MM.1S (cell line): ENCODE results near the gene SFXN5.

Experiments used
- DNase-seq: peaks from one replicate; pipeline ENCODE4 v3.0.0-alpha.2; 2015
- H2AFZ ChIP-seq: fragments of 300-600 bp; sonication (generic); 2 replicates; pipeline ENCODE4 v1.6.0; 2016; ENCODE audit warnings: antibody characterized with exemption, low read length
- H3F3A ChIP-seq: fragments of 300-600 bp; sonication (generic); 2 replicates; pipeline ENCODE4 v1.6.1; 2016; ENCODE audit warnings: mild to moderate bottlenecking, antibody characterized with exemption, low read length, moderate library complexity, mixed read lengths; ENCODE audit not compliant: insufficient read depth
- H3K27ac ChIP-seq: fragments of 300-600 bp; sonication (generic); 2 replicates; pipeline ENCODE4 v1.5.1; 2016; ENCODE audit warnings: mild to moderate bottlenecking, low read length
- H3K27me3 ChIP-seq: fragments of 300-600 bp; sonication (generic); replicated peaks from 2 replicates; pipeline ENCODE4 v1.6.0; 2016; ENCODE audit warnings: low read length; ENCODE audit not compliant: insufficient read depth
- H3K36me3 ChIP-seq: fragments of 300-600 bp; sonication (generic); replicated peaks from 2 replicates; pipeline ENCODE4 v1.6.1; 2016; ENCODE audit warnings: mild to moderate bottlenecking, low read length, mixed read lengths; ENCODE audit not compliant: insufficient read depth
- H3K4me1 ChIP-seq: fragments of 300-600 bp; sonication (generic); 2 replicates; pipeline ENCODE4 v1.6.1; 2016; ENCODE audit warnings: low read length, mixed read lengths
- H3K4me2 ChIP-seq: fragments of 300-600 bp; sonication (generic); 2 replicates; pipeline ENCODE4 v1.6.0; 2016; ENCODE audit warnings: low read depth, low read length
- H3K4me3 ChIP-seq: fragments of 300-600 bp; sonication (generic); 2 replicates; pipeline ENCODE4 v1.5.1; 2016; ENCODE audit warnings: low read length, mixed read lengths
- H3K79me2 ChIP-seq: fragments of 300-600 bp; sonication (generic); 2 replicates; pipeline ENCODE4 v1.6.1; 2016; ENCODE audit warnings: mixed run types, low read length, mixed read lengths
- H3K9ac ChIP-seq: fragments of 300-600 bp; sonication (generic); 2 replicates; pipeline ENCODE4 v1.6.1; 2016; ENCODE audit warnings: low read length, mixed read lengths
- H3K9me2 ChIP-seq: fragments of 300-600 bp; sonication (generic); replicated peaks from 2 replicates; pipeline ENCODE4 v1.6.1; 2016; ENCODE audit warnings: mild to moderate bottlenecking, low read length, mixed read lengths; ENCODE audit not compliant: insufficient read depth
- H3K9me3 ChIP-seq: fragments of 300-600 bp; sonication (generic); replicated peaks from 2 replicates; pipeline ENCODE4 v1.6.1; 2016; ENCODE audit warnings: mild to moderate bottlenecking, low read length, mixed read lengths; ENCODE audit not compliant: insufficient read depth
- H4K20me1 ChIP-seq: fragments of 300-600 bp; sonication (generic); 2 replicates; pipeline ENCODE4 v1.6.1; 2016; ENCODE audit warnings: mild to moderate bottlenecking, low read length, moderate library complexity, mixed read lengths; ENCODE audit not compliant: insufficient read depth
- CTCF ChIP-seq: fragments of 300-600 bp; sonication (generic); IDR thresholded peaks from 2 replicates; pipeline ENCODE4 v1.5.1; 2016; ENCODE audit warnings: antibody characterized with exemption, low read length, mixed read lengths
- EZH2 ChIP-seq: fragments of 300-600 bp; sonication (generic); optimal IDR thresholded peaks from 2 replicates; pipeline ENCODE3; 2017; ENCODE audit warnings: low read depth, mild to moderate bottlenecking, antibody characterized with exemption, low read length, mixed read lengths
- EZH2phosphoT487 ChIP-seq: fragments of 300-600 bp; sonication (generic); IDR thresholded peaks from 2 replicates; pipeline ENCODE4 v1.6.1; 2018; ENCODE audit warnings: antibody characterized with exemption, low read length

The SFXN5 gene

GRCh38 chr2:73059106-73059505 is 12.4 kb downstream of the SFXN5 start:
- no peak for DNase-seq
- no peaks in the 10 kb centered on the region for H3K4me1 ChIP-seq
- no peaks in the 10 kb centered on the region for H3K79me2 ChIP-seq
- TF ChIP-seq EZH2 (no peak), EZH2phosphoT487 (no peak), CTCF (no peak)
- H3K27ac ChIP-seq = no peak overlapping the region
- H3F3A ChIP-seq = no peaks in the 10 kb centered on the region
- H3K36me3 ChIP-seq = no peaks in the 10 kb centered on the region
- H3K4me3 ChIP-seq = no peak overlapping the region
- no peaks in the 10 kb centered on the region for H3K9me2 ChIP-seq
- H2AFZ ChIP-seq = no peak overlapping the region
- no peak overlapping the region for H3K4me2 ChIP-seq
- H3K27me3 ChIP-seq = no peaks in the 10 kb centered on the region
- H3K9me3 ChIP-seq = no peaks in the 10 kb centered on the region
- H3K9ac ChIP-seq = no peak overlapping the region
- H4K20me1 ChIP-seq = no peaks in the 10 kb centered on the region

GRCh38 chr2:73054980-73055379 is 16.5 kb downstream of the SFXN5 start:
- H3K9me2 ChIP-seq = no peaks in the 10 kb centered on the region

GRCh38 chr2:73053316-73054114 is 18.0 kb downstream of the SFXN5 start:
- Histone ChIP-seq H3K79me2 (no peaks in the 10 kb centered on the region), H3K27me3 (no peaks in the 10 kb centered on the region), H3K4me2 (no peak overlapping the region), H3K36me3 (no peaks in the 10 kb centered on the region), H3K9ac (no peak overlapping the region), H3K9me3 (no peaks in the 10 kb centered on the region), H4K20me1 (no peaks in the 10 kb centered on the region), H3F3A (no peaks in the 10 kb centered on the region), H3K9me2 (no peaks in the 10 kb centered on the region), H3K4me1 (no peaks in the 10 kb centered on the region), H2AFZ (no peak overlapping the region), H3K27ac (no peak overlapping the region), H3K4me3 (no peak overlapping the region)
- DNase-seq = no peak
- TF ChIP-seq EZH2phosphoT487 = no peak
- TF ChIP-seq CTCF = no peak

More at GRCh38 chr2:73054980-73055379, 16.5 kb downstream of the SFXN5 start:
- no peaks in the 10 kb centered on the region for H3K36me3 ChIP-seq
- H4K20me1 ChIP-seq = no peaks in the 10 kb centered on the region
- no peaks in the 10 kb centered on the region for H3K27me3 ChIP-seq
- no peak overlapping the region for H3K4me2 ChIP-seq
- no peak overlapping the region for H3K9ac ChIP-seq
- no peak overlapping the region for H3K27ac ChIP-seq
- DNase-seq = no peak
- H3K4me3 ChIP-seq = no peak overlapping the region
- no peaks in the 10 kb centered on the region for H3K79me2 ChIP-seq
- H3K9me3 ChIP-seq = no peaks in the 10 kb centered on the region
- H3K4me1 ChIP-seq = no peaks in the 10 kb centered on the region
- no peak overlapping the region for H2AFZ ChIP-seq
- TF ChIP-seq CTCF (no peak), EZH2 (no peak), EZH2phosphoT487 (no peak)
- no peaks in the 10 kb centered on the region for H3F3A ChIP-seq
